Activated T-cell treated with anti-CD3 and anti-CD28 coated beads, Interleukin-2, amount 50 U/mL, for 1 hour (primary cell): ENCODE measurements around the gene CARD8.
"Not testable (repeated sequence)": the region's sequence is repeated elsewhere in the genome, so short reads cannot be mapped to it uniquely, and the experiment has no call there.

ENCODE experiments used
- DNase-seq: peaks from one replicate; pipeline ENCODE4 v3.0.0-alpha.2; 2020

CARD8 gene, protein sequence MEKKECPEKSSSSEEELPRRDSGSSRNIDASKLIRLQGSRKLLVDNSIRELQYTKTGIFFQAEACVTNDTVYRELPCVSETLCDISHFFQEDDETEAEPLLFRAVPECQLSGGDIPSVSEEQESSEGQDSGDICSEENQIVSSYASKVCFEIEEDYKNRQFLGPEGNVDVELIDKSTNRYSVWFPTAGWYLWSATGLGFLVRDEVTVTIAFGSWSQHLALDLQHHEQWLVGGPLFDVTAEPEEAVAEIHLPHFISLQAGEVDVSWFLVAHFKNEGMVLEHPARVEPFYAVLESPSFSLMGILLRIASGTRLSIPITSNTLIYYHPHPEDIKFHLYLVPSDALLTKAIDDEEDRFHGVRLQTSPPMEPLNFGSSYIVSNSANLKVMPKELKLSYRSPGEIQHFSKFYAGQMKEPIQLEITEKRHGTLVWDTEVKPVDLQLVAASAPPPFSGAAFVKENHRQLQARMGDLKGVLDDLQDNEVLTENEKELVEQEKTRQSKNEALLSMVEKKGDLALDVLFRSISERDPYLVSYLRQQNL

DNA sequence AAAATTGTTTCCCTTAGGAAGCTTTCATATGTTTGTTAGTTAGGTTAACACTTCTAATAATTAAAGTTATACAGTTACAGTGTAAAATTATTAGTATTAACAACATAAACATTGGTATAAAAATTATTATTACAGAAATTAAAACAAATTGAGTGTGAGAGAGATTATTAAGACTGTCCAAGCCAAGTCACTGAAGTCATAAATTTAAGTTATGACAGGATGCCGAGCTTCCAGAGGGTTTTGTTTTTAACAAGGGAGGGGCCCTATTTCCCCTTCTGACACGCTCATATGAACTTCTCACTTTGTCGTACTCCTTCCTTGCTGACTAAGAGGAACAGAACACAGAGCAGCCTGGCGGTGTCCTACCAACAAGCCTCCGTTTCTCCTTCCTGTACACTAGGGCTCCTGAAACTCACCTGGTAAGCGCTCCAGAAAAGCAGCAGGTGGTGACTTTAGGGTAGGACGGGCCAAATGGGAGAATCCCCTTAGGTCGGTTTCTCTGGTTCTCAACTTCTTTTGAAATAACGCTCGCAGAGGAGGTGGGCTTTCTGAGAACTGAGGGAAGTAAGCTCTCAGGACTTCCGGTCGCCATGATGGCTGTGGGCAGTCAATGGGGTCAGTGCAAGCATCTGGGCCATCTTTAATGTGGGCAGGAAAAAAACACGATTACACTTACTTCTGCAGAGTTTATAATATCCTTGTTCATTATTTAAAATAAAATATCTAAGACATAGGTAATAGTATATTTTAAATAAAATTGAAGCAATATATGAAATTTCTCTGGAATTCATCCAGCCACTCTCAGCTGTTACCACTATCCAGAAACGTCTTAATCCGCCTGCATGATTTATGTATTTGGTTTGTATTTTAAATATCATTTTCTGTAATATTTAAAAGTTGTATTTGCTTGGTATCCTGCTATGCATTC is at the start of gene CARD8:
CARD8 (minus strand) TSS at position 537 of the 928 bp plus-strand sequence. CDS start 14,892 bp downstream, outside the sequence.
- DNase-seq: peak; percentile 82

DNA sequence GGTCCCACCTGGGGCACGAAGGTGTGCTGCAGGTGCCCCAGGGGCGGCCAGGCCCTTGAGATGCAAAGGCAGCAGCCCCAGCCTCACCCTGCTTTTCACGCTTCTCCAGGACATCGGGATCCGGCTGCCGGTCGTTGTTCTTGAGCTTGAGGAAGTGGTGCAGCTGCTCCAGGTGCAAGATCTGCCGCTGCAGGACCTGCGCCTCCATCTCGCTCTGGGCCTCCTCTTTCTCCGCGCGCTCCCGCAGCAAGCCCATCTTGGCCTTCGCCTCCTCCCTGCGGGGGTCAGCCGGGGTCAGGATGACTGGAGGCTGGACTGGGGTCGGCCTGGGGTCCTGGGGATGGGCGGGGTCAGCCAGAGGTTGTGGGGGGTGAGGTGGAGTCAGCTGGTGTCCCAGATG is 48.2 kb upstream of the CARD8 start:
- DNase-seq: no peak

DNA sequence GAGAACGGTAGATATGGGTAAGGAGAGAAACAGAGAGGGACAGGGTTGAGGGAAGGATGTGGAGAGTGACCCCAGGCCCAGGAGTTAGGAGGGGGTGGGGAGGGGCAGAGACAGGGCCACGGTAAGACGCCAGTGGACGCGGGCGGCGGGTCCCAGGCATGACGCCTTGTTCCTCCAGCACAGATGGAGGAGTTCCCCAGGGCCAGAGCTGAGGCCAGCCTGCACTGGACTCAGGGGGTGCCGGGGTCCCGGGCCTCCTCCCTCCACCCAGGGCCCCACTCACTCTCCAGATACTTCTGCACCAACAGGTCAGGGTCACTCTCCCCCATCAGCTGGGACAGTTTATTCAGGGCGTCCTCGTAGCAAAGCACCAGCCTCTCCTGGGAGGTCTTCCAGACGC is 47.7 kb upstream of the CARD8 start:
- DNase-seq: no peak

DNA sequence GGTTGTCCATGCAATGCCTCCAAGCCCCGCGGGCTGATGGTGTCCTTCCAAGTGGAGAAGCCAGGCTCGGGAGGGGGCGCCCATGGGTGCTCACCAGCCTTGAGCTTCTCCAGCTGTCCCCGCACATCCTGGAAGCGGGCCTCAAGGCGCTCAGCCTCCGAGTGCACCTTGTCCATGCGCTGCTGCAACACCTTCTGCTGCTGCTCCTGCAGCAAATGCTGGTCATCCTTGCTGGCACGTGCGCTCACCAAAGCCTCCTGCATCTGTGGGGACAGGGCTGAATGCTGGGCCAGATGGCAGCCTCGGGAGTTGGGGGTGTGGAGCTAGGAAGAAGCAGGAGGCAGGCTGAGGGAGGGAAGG is 46.9 kb upstream of the CARD8 start:
- no peak for DNase-seq

DNA sequence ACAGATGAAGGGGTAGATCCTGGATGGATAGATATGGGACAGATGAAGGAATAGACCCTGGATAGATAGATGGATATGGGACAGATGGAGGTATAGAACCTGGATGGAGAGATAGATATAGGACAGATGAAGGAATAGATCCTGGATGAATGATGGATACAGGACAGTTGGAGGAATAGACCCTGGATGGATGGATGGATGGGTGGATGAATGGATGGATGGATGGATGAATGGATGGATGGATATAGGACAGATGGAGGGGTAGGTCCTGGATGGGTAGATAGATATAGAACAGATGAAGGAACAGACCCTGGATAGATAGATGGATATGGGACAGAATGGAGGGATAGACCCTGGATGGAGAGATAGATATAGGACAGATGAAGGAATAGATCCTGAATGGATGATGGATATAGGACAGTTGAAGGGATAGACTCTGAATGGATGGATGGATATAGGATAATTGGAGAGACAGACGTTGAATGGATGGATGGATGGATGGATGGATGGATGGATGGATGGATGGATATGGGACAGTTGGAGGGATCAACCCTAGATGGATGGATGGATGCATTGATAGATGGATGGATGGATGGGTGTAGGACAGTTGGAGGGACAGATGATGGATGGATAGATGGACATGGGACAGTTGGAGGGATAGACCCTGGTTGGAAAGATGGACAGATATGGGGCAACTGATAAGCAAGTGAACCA is 46.3 kb upstream of the CARD8 start:
- no peak for DNase-seq

DNA sequence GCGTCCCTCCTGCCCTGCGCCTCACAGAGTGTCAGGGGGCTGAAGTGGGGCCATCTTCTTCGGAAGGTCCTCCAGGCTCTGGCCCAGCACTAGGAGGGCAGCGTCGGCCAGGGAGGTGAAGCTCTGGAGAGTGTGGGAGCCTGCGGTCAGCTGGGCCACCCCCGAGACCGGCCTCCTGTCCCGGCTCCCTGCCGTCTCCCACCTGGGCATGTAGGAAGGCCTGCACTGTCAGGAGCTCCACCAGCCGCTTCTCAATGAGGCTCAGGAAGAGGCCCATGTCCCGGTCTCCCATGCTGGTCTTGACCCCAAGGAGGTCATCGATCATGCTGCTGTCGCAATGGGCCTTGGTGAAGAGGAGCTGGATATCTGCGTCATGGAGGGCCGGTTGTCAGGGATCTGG is 42.3 kb upstream of the CARD8 start:
- DNase-seq: no peak

DNA sequence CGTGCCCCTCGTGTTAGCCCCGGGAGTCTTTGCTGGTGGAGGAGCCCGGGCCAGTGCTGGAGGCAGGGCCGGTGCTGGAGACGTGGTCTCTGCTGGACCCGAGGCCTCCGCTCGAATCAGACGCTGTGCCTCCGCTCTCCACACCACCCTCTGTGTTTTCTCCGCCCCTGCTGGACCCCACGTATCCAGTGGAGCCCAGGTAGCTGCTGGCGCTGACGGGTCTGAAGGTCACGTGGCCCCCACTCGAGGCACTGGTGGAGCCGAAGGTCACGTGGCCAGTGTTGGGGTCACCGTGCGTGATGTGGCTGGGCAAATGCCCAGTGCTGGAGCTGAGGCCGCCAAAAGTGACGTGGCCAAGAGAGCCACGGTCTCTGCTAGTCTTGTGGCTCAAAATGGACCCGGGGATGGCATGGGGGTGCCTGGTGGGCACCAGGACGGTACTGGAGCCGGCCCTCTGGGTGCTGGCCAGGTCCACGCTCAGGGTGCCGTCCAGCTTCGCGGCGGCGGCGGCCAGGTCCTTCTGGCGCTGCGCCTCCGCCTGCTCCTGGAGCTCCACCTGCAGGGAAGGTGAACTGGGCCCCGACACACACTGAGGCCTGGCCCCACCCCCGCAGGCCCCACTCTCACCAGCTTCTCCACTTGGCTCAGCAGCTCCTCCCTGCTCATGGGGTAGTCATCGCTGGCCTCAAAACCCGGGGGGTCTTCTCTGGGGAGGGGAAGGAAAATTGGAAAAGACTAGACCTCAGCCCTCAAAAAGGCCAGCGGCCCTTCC is 41.4 kb upstream of the CARD8 start:
- no peak for DNase-seq

DNA sequence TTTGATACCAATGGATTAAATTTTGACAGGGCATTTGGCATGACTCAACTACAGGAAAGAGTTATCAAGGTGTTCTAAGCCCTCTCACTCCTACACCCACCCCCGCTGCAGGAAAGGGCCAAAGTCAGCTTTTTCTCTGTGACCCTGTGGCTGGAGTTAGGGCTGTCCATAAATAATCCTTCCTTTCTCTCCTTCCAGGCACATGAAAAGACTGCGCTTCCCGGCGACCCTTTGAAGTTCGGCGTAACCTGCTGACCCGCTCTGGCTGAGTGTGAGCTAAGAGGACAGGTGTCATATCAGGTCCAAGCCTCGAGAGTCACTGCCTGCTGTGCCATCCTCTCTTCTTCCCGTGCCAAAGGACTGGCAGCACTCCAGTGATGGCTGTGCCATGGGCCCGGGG is 39.7 kb upstream of the CARD8 start:
- no peak for DNase-seq

DNA sequence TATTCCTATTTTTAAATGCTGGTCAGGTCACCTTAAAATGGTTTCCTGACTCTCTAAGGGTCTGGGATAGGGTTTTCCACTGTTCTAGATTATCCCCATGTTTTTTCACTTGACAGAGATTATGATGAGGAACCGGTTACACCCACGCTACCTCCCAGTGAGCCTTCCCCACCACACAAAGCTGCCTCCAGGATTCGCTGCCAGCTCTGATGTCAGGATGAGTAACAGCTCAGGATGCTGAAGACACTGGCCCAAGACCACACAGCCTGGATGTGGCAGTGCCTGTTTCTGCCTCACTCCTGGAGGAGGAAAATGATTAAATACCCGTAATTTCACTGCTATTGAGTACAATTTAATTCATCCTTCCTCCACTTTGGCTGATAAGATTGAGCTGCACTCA is 37.1 kb upstream of the CARD8 start:
- DNase-seq: no peak

DNA sequence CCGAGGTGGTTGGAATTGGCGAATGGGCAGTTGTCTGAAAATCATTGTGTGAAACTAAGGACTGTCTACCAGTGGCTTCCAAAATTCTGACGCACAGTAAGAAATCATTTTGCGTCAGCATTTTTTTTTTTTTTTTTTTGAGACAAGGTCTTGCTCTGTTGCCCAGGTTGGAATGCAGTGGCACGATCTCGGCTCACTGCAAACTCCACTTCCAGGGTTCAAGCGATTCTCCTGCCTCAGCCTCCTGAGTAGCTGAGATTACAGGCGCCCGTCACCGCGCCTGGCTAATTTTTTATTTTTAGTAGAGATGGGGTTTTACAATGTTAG is 35.7 kb upstream of the CARD8 start:
- not testable (repeated sequence) for DNase-seq

DNA sequence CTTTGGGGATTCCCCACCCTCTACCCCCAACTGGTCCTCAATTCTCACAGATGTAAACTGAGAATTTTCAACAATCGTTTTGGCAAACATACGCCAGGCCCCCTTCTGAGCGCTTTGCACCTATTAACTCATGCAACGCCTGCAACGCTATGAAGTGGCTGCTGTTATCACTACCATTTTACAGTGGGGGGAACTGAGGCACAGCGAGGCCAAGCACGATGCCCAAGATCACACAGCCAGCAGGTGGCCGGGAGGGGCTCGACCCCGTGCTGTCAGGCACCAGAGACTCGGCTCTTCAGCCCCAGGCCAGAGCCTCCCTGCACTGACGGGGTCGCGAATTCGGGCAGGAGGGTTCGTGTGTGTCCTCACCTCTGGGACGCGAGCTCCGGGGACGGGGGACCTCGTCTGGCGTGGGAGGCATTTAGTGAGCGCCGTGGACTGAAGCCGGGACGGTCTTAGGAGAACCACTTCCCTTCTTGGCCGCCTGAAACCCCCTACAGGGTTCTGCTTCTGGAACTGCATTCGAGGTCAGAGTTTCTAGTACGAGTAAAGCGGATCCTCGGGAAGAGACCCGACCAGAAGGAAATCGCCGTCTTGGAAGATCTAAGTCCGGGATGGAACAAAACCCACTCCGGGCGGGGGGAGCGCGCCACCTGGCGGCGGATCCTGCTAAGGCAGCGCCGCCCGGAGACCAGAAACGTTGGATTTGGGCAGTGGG is 35.2 kb upstream of the CARD8 start:
- DNase-seq: peak; percentile 77

DNA sequence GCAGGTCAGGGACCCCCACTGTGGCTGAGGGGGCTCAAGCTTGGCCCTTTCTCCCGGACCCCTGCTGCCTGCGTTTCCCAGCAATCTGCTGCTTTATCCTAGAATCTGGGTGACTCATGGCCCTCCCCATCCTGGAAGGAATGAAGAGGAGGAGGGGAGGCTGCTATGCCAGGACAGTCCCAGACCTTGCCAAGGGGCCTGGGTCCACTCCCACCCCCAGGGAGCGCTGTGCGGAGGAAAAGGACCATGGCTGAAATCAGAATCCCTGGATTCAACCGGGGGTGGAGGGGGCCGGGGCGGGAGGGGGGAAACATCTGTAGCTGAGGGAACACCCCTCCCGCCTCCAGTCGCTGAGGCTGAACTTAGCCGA is 34.7 kb upstream of the CARD8 start:
- no peak for DNase-seq

DNA sequence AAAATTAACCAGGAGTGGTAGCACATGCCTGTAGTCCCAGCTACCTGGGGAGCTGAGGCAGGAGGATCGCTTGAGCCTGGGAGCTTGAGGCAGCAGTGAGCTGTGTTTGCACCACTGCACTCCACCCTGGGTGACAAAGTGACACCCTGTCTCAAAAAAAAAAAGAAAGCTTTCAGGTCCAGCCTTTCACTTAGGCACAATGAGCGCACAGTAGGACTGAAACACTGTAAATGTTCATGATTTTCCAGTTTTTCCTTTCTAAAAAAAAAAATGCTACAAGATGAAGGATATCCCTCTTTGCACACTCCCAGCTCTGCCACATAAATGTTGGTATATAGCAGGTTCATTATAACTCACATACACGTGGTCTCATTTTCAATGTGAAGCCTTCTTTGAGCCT is 32.0 kb upstream of the CARD8 start:
- no peak for DNase-seq

DNA sequence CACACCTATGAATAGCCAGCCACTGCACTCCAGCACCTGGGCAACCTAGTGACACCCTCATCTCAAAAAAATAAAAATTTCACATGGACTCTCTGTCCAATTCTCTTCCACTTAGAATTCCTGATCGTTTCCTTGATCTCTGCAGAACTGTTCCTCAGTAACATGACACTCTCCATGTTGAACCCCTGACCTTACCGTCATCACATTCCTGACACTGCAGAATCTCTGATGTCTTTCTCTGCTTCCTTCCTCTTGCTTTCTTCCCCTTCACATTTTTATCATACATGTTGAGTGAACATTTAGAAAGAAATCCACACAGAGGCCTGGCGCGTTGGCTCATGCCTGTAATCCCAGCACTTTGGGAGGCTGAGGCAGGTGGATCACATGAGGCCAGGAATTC is 29.2 kb upstream of the CARD8 start:
- DNase-seq: no peak

DNA sequence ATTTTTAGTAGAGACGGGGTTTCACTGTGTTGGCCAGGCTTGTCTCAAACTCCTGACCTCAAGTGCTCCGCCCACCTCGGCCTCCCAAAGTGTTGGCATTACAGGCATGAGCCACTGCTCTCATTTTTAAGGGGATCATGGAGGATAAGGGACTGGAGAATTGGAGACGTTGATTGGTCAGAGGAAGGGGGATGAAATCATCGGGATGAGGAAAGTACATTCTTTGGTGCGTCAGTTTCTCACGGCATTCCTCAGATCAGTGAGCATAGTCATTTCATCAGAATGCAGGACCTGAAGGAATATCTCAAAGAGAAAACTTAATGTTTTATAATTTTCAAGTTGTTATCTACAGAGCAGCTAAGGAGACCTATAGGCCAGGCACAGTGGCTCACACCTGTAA is 28.2 kb upstream of the CARD8 start:
- DNase-seq: no peak

DNA sequence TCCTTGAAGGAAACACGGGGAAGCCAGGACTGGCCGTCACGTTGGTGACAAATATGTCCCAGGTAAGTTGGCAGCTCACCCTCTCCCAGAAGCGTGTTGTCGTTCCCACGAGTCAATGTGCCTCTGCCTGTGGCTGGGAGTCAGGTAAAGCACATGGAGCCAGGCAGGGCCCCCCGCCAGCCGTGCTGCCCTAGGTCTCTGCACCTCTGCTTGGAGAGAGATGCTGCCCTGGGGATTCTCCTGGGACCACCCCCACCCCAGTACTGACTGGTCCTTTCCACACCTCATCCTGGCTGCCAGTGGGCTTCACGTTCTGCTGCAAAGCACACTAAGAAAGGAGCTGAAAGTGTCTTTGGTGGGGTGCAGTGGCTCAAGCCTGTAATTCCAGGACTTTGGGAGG is 24.0 kb upstream of the CARD8 start:
- DNase-seq: no peak

DNA sequence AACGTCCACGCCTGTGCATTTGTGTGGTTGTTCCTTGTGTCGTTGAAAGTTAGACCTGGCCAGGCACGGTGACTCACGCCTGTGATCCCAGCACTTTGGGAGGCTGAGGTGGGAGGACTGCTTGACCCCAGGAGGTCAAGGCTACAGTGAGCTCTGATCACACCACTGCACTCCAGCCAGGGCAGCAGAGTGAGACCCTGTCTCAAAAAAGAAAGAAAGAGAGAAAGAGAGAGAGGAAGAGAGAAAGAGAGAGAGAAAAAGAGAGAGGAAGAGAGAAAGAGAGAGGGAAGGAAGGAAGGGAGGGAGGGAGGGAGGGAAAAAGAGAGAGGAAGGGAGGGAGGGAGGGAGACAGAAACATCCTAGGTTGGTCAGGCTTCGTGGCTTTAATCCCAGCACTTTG is 19.2 kb upstream of the CARD8 start:
- no peak for DNase-seq

DNA sequence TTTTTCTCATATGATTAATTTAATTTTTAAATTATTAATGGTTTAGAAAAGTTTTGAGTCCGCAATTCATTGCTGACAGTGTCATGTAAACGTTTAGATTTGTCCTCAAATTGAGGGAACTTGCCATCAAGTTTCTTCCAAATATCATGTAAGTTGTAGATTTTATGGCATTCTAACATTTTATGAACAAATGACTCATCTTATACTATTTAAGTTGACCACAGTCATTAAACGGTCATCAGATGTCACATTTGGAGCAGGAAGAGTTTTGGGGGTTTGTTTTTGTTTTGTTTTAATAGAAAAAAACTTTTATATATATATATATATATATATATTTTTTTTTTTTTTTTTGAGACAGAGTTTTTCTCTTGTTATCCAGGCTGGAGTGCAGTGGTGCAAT is 18.5 kb upstream of the CARD8 start:
- DNase-seq: no peak

DNA sequence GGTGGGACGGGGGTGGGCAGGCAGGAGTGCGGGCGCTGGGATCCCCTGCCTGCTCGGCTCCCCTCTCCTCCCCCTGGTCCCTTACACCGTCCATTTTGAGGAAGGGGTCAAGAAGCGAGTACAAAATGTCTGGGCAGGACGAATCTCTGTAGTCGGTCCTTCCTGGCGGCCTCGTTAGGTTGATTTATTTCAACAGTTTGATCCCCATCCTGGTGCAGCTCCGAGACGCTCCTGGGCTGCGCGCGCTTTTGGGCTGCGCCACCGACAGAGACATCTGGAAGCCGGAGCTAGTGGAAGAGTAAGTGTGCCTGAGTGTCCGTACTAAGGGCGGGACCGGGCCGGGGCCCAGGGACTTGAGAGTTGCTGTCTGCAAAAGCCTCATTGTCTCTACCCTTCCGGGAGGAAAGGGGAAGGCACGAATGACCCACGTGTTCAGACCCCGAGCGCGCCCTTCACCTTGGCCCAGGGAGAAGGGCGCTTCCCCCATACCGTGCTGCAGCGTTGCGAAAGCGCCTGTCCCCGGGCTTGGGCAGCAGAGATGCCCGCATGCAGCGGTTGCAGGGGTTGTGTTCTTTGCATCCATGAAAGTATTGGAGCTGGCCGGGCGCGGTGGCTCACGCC is 15.9 kb upstream of the CARD8 start:
- DNase-seq: peak; percentile 31

DNA sequence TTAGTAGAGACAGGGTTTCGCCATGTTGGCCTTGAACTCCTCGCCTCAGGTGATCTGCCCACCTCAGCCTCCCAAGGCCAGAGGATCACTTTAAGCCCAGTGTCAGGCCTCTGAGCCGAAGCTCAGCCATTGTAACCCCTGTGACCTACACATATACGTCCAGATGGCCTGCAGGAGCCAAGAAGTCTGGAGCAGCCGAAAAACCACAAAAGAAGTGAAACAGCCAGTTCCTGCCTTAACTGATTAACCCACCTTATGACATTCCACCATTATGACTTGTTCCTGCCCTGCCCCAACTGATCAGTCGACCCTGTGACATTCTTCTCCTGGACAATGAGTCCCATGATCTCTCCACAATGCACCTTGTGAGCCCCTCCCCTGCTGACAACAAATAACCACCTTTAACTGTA is 13.9 kb upstream of the CARD8 start:
- not testable (repeated sequence) for DNase-seq

DNA sequence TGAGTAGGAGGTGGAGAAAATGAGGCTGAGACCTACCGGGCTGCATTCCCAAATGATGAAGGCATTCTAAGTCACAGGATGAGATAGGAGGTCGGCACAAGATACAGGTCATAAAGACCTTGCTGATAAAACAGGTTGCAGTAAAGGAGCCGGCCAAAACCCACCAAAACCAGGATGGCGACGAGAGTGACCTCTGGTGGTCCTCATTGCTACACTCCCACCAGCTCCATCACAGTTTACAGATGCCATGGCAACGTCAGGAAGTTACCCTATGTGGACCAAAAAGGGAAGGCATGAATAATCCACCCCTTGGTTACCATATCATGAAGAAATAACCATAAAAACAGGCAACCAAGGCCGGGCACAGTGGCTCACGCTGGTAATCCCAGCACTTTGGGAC is 9.6 kb upstream of the CARD8 start:
- not testable (repeated sequence) for DNase-seq

DNA sequence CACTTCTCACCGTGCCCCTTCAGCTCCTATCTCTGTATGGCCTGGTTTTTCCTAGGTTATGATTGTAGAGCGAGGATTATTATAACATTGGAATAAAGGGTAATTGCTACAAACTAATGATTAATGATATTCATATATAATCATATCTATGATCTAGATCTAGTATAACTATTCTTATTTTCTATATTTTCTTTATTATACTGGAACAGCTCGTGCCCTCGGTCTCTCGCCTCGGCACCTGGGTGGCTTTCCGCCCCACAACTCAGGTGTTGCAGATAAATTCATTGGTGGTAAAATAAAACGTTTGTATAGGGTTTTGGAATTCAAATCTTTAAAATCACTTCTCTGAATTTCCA is 4.6 kb upstream of the CARD8 start:
- DNase-seq: not testable (repeated sequence)
